HEK293T (cell line): ENCODE data around the gene OLFM1.

ENCODE experiments used
- ELF4 ChIP-seq: fragments of 450-650 bp; IDR thresholded peaks from 2 replicates; pipeline ENCODE4 v1.6.1; 2017; ENCODE audit warnings: antibody characterized with exemption
- NFRKB ChIP-seq: fragments of 450-650 bp; IDR thresholded peaks from 2 replicates; pipeline ENCODE4 v1.6.1; 2016; ENCODE audit warnings: mild to moderate bottlenecking, moderate library complexity
- SUZ12 ChIP-seq: fragments of 450-650 bp; IDR thresholded peaks from 2 replicates; pipeline ENCODE4 v1.6.1; 2016; ENCODE audit warnings: mild to moderate bottlenecking
- ZNF384 ChIP-seq: fragments of 450-650 bp; IDR thresholded peaks from 2 replicates; pipeline ENCODE4 v1.6.1; 2016

DNA sequence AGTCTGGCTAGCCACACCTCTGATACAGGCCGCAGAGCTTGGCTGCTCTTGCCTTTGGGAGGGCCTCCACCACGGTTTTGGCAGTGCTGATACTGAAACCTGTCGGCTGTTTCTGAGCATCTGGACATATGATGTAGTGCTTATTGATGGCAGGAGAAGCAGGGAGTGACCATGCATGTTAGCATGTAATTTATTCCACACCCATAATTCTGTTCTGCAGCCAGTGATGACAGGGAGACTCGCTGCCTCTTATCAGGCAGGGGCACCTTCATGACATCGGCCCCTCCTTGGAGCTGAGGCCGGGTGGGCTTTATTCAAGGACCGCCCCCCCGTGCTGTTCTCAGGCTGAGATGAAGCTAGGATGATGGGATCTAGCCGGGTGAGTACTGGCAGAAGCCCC lies 49.0 kb downstream of the OLFM1 start:
- TF ChIP-seq SUZ12 (no peak), NFRKB (no peak), ZNF384 (no peak), ELF4 (no peak)
